ENCODE measurements around the gene KLHL35. TPM values are rescaled to one million over a fixed set of nuclear protein-coding genes. Genes with fewer than 3 reads are reported as not detected.
A peak's percentile ranks its signal among the peaks of the same experiment; 100 is the strongest.

KLHL35 gene
- polyA plus RNA-seq, result 1 to 10 TPM in 1 of 3 donors, under 1 TPM in 1, not detected in 1; 0.41 to 1.6 TPM

GRCh38 chr11:75432911-75433321 lies at the start of gene KLHL35:
Gene KLHL35, minus strand, starts transcription at chr11:75433203. Its CDS starts 2,574 bp downstream, at chr11:75430629.
- peaks cover 0 to 3% (median 0%) of the 10 kb centered on the region in 3 donors for H3K36me3 Mint-ChIP-seq
- peaks cover 22 to 27% of the 10 kb centered on the region in 2 donors for H3K4me1 Mint-ChIP-seq
- no peak within 1 kb of the TSS for H3K27ac Mint-ChIP-seq
- H3K4me3 Mint-ChIP-seq, result peak within 1 kb of the TSS in 2 of 5 donors; percentile 33 to 36
- no peak for DNase-seq
- H3K27me3 Mint-ChIP-seq (ENCODE audit: low read depth in 3 of 3), result peaks cover 14 to 23% (median 22%) of the 10 kb centered on the region in 3 donors
- peaks cover 0 to 2% (median 0%) of the 10 kb centered on the region in 6 donors for H3K9me3 Mint-ChIP-seq

DNA sequence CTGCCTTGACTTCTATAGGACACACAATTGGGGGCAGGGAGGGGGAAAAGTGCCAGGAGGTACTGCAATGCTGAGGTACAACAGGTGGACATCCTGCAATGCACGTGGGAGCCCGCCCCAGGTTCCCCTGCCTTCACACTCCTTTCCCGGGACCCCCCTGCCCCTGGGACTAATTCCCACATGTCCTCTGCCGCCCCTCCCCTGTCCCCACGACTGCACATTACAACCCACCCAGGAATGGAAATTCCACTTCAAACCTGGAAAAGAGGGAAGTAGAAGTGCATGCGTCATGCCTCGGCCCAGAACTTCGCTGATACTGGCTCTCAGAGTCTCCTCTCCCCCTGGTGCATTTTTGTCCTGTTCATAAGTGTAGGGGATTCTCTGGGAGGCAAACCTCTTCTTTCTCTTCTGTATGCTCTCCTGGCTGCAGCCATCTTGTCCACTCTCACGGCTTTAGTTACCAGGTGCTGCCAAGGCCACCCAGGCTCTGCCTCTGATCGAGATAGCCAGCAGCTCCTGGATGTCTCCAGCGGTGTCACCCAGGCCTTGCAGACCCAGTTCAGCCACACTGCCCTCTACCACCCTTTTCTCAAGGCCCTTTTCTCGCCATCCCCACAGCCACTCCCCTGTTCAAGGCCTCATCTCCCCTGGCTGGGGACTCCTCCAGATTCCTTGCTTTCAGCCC lies 49.1 kb upstream of the KLHL35 start:
- Mint-ChIP-seq H3K27me3 (ENCODE audit: low read depth in 3 of 3) (peaks cover 0 to 4% (median 0%) of the 10 kb centered on the region in 3 donors), H3K4me1 (no peaks in the 10 kb centered on the region), H3K36me3 (peaks cover 0 to 4% (median 0%) of the 10 kb centered on the region in 3 donors), H3K27ac (no peak overlapping the region), H3K9me3 (no peaks in the 10 kb centered on the region), H3K4me3 (no peak overlapping the region)
- DNase-seq, result no peak

DNA sequence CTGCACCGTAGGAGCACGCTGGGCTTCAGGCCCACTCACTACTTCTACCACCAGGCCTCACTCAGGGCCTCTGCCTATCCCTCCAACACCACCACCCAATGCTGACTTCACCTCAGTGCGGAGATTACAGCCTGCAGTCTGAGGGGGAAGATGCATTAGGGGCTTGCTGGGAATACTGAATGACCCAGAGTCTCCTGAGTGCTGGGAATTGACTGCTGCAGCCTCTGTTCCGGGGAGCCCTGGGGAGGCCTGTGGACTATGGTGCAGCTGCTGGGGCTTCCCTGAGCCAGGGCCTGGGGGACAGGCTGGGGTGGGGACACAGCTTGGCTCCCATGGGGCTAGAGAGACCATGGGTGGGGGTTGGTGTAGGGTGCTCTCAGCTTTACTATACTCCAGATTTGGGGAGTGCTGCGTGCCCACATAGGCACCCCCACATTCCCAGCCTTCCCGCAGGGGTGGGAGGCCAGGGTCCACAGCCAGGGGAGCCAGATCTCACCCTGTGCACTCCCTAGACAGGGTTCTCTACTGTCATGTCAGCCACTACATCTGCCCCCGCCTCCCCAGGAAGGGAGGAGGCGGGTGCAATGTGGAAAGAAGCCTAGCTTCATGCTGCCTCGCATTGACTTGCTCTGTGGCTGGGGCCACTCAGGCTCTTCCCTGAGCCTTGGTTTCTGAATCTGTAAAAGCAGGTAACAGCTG lies 48.4 kb upstream of the KLHL35 start:
- DNase-seq, result no peak
- Mint-ChIP-seq H3K9me3 (no peaks in the 10 kb centered on the region), H3K27ac (no peak overlapping the region), H3K4me1 (no peaks in the 10 kb centered on the region), H3K4me3 (no peak overlapping the region), H3K36me3 (peaks cover 0 to 4% (median 0%) of the 10 kb centered on the region in 3 donors), H3K27me3 (ENCODE audit: low read depth in 3 of 3) (peaks cover 0 to 4% (median 0%) of the 10 kb centered on the region in 3 donors)

DNA sequence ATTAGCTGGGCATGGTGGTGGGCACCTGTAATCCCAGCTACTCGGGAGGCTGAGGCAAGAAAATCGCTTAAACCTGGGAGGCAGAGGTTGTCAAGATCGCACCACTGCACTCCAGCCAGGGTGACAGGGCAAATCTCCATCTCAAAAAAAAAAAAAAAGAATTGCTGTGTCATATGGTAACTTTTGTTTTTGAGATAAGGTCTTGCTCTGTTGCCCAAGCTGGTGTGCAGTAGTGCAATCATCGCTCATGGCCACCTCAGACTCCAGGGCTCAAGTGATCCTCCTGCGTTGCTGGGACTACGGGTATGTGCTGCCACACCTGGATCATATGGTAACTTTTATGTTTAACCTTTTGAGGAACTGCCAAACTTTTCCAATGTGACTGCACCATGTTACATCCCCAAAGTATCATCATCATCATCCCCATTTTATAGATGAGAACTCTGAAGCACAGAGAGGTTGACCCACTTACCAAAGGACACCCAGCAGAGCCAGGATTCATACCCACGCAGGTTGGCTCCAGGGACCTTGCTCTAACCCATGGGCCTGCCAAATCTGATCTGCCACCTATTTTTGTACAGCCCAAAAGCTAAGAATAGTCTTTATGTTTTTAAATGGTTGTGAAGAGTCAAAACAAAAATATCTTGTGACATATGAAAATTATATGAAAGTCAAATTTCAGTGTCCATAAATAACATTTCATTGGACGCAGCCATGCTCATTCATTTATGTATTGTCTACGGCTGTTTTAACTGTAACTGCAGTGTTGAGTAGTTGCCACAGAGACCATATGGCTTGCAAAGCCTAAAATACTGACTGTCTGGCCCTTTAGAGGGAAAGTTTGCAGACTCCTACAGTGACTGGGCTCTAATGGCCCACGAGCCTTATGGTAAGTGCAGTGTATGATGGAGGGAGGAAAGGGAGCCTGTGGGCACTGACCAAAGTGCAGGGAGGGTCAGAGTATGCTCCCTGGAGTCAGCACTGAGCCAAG lies 47.5 kb upstream of the KLHL35 start:
- Mint-ChIP-seq H3K9me3 (no peaks in the 10 kb centered on the region), H3K27ac (no peak overlapping the region), H3K36me3 (peaks cover 0 to 4% (median 0%) of the 10 kb centered on the region in 3 donors), H3K27me3 (ENCODE audit: low read depth in 3 of 3) (peaks cover 0 to 4% (median 0%) of the 10 kb centered on the region in 3 donors), H3K4me1 (peaks cover 5 to 8% of the 10 kb centered on the region in 2 donors), H3K4me3 (no peak overlapping the region)
- no peak for DNase-seq

GRCh38 chr11:75479597-75480145 lies 46.7 kb upstream of the KLHL35 start:
- Mint-ChIP-seq H3K4me1 (peaks cover 13 to 16% of the 10 kb centered on the region in 2 donors), H3K27ac (peak overlapping the region in 1 of 6 donors; percentile 6), H3K36me3 (peaks cover 0 to 6% (median 0%) of the 10 kb centered on the region in 3 donors), H3K9me3 (no peaks in the 10 kb centered on the region), H3K27me3 (ENCODE audit: low read depth in 3 of 3) (peaks cover 0 to 4% (median 0%) of the 10 kb centered on the region in 3 donors), H3K4me3 (no peak overlapping the region)
- DNase-seq, result no peak

DNA sequence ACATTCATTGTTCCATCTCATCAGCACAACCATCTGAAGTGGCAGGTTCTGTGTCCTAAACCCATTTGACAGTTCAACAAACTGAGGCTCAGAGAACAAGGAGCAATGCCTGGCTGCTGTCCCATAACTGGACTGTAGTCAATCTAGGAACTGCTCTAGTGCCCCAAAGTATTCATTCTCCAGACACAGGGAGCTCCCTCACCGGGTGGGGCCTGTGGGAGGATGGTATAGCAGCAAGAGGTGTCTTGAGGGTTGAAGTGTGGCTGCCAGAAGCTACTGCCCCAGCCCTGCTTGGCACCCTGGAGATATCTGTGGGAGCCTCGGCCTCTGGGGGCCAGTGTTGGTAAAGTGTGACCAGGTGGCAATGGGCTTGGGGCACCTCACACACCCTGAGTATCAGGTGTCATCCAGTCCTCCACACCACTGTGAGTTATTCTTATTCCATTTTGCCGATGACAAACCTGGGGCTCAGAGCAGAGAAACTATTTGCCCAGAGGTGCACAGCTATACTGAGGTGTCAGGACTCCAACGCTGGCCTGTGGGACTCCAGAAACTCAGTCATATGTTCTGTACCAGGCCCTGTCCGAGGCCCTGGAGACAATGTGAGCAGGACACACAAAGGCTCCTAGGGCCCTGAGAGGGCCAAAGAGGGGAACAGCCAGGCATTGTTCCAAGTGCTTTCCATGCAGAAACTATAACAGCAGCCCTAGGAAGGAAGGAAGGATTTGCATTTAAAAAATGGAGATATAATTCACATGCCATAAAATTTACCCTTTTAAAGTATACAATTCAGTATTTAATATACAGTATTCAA lies 46.0 kb upstream of the KLHL35 start:
- Mint-ChIP-seq H3K4me1 (peaks cover 13 to 16% of the 10 kb centered on the region in 2 donors), H3K9me3 (no peaks in the 10 kb centered on the region), H3K4me3 (no peak overlapping the region), H3K36me3 (peaks cover 0 to 8% (median 0%) of the 10 kb centered on the region in 3 donors), H3K27ac (no peak overlapping the region), H3K27me3 (ENCODE audit: low read depth in 3 of 3) (peaks cover 0 to 4% (median 1%) of the 10 kb centered on the region in 3 donors)
- DNase-seq, result no peak

DNA sequence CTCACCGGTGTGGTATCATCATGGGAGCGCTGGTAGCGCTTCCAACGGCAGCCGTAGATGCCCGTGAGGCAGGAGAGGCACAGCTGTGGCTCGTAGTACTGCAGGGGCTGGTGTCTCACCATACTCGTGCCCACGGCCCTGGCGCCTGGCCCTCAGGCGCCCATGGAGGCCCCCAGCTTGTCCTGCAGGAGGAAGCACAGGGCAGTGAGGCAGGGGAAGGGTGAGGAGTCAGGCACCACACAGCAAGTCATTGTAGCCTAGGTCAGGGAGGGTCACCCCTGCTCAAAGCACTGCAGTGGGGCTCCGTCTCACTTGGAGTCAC lies 44.6 kb upstream of the KLHL35 start:
- H3K4me3 Mint-ChIP-seq, result no peak overlapping the region
- peaks cover 0 to 8% (median 0%) of the 10 kb centered on the region in 3 donors for H3K36me3 Mint-ChIP-seq
- peaks cover 0 to 2% (median 1%) of the 10 kb centered on the region in 3 donors for H3K27me3 Mint-ChIP-seq (ENCODE audit: low read depth in 3 of 3)
- no peaks in the 10 kb centered on the region for H3K9me3 Mint-ChIP-seq
- no peak for DNase-seq
- peak overlapping the region in 1 of 6 donors; percentile 57 for H3K27ac Mint-ChIP-seq
- peaks cover 13 to 16% of the 10 kb centered on the region in 2 donors for H3K4me1 Mint-ChIP-seq

GRCh38 chr11:75476739-75477613 lies 44.0 kb upstream of the KLHL35 start:
- Mint-ChIP-seq H3K4me3 (no peak overlapping the region), H3K4me1 (peaks cover 13 to 16% of the 10 kb centered on the region in 2 donors), H3K27me3 (ENCODE audit: low read depth in 3 of 3) (peaks cover 0 to 2% (median 1%) of the 10 kb centered on the region in 3 donors), H3K36me3 (peaks cover 0 to 8% (median 0%) of the 10 kb centered on the region in 3 donors), H3K9me3 (no peaks in the 10 kb centered on the region), H3K27ac (peak overlapping the region in 5 of 6 donors; percentile 57 to 86 (median 74))
- no peak for DNase-seq

- Mint-ChIP-seq H3K27ac (peak overlapping the region; percentile 59 to 86 (median 73)), H3K9me3 (no peaks in the 10 kb centered on the region), H3K4me1 (peaks cover 13 to 16% of the 10 kb centered on the region in 2 donors), H3K27me3 (ENCODE audit: low read depth in 3 of 3) (peaks cover 0 to 2% (median 1%) of the 10 kb centered on the region in 3 donors), H3K4me3 (peak overlapping the region in 4 of 5 donors; percentile 65 to 78 (median 73)), H3K36me3 (peaks cover 0 to 8% (median 0%) of the 10 kb centered on the region in 3 donors)
- peak in 1 of 3 donors; percentile 44 for DNase-seq
Measured at GRCh38 chr11:75475767-75476650, 43.0 kb upstream of the KLHL35 start.

GRCh38 chr11:75474878-75475766 lies 42.1 kb upstream of the KLHL35 start:
- DNase-seq, result peak; percentile 26 to 55 (median 48)
- peaks cover 0 to 4% (median 2%) of the 10 kb centered on the region in 3 donors for H3K27me3 Mint-ChIP-seq (ENCODE audit: low read depth in 3 of 3)
- peak overlapping the region; percentile 13 to 78 (median 69) for H3K4me3 Mint-ChIP-seq
- H3K27ac Mint-ChIP-seq, result peak overlapping the region; percentile 59 to 86 (median 73)
- peaks cover 0 to 8% (median 0%) of the 10 kb centered on the region in 3 donors for H3K36me3 Mint-ChIP-seq
- peaks cover 13 to 16% of the 10 kb centered on the region in 2 donors for H3K4me1 Mint-ChIP-seq
- H3K9me3 Mint-ChIP-seq, result no peaks in the 10 kb centered on the region

All from immature natural killer cell (primary cell).